SK-N-SH treated with all-trans-retinoic acid at 6 μM for 48 hours (cell line): ENCODE results near the gene MYOCOS.
A peak's percentile ranks its signal among the peaks of the same experiment; 100 is the strongest.
"Not testable (repeated sequence)": the region's sequence is repeated elsewhere in the genome, so short reads cannot be mapped to it uniquely, and the experiment has no call there.

Experiments
- ATAC-seq: fragments of 200-7000 bp; cut with Tn5 transposase; 3 replicates; pipeline ENCODE4 v1.9.1; 2020; ENCODE audit warnings: mild to moderate bottlenecking, moderate library complexity
- ARNTL ChIP-seq: fragments of 450-650 bp; formaldehyde crosslinking; IDR thresholded peaks from 2 replicates; pipeline ENCODE4 v1.5.0; 2020; ENCODE audit warnings: low read depth, mild to moderate bottlenecking, moderate library complexity, borderline replicate concordance
- CSDC2 ChIP-seq: fragments of 250-450 bp; sonication (Bioruptor Pico); IDR thresholded peaks from 2 replicates; pipeline ENCODE4 v1.5.0; 2020; ENCODE audit warnings: mild to moderate bottlenecking, moderate library complexity
- CSRNP3 ChIP-seq: fragments of 250-450 bp; sonication (Bioruptor Pico); IDR thresholded peaks from 2 replicates; pipeline ENCODE4 v1.5.1; 2021; ENCODE audit warnings: mild to moderate bottlenecking, moderate library complexity
- ESRRG ChIP-seq: fragments of 250-450 bp; sonication (Bioruptor Pico); IDR thresholded peaks from 2 replicates; pipeline ENCODE4 v1.6.1; 2021; ENCODE audit warnings: mild to moderate bottlenecking
- GLIS3 ChIP-seq: fragments of 250-450 bp; sonication (Bioruptor Pico); IDR thresholded peaks from 2 replicates; pipeline ENCODE4 v1.5.0; 2020; ENCODE audit warnings: mild to moderate bottlenecking, moderate library complexity
- ISL1 ChIP-seq: fragments of 250-450 bp; sonication (Bioruptor Pico); IDR thresholded peaks from 2 replicates; pipeline ENCODE4 v2.1.2; 2022; ENCODE audit warnings: mild to moderate bottlenecking, moderate library complexity
- OSR1 ChIP-seq: fragments of 250-450 bp; sonication (Bioruptor Pico); IDR thresholded peaks from 2 replicates; pipeline ENCODE4 v1.8.0; 2022; ENCODE audit warnings: moderate library complexity, mild to moderate bottlenecking, inconsistent platforms
- PATZ1 ChIP-seq: fragments of 250-450 bp; sonication (Bioruptor Pico); IDR thresholded peaks from 2 replicates; pipeline ENCODE4 v1.8.0; 2020; ENCODE audit warnings: mild to moderate bottlenecking, moderate library complexity, borderline replicate concordance
- POU6F1 ChIP-seq: fragments of 250-450 bp; sonication (Bioruptor Pico); IDR thresholded peaks from 2 replicates; pipeline ENCODE4 v1.8.0; 2021; ENCODE audit warnings: low read depth, mild to moderate bottlenecking, moderate library complexity, borderline replicate concordance
- RARB ChIP-seq: fragments of 250-450 bp; sonication (Bioruptor Pico); IDR thresholded peaks from 2 replicates; pipeline ENCODE4 v1.8.0; 2021; ENCODE audit warnings: mild to moderate bottlenecking, moderate library complexity
- SNAI2 ChIP-seq: fragments of 250-450 bp; sonication (Bioruptor Pico); IDR thresholded peaks from 2 replicates; pipeline ENCODE4 v1.5.0; 2020; ENCODE audit warnings: mild to moderate bottlenecking, moderate library complexity
- TCF4 ChIP-seq: fragments of 250-450 bp; sonication (Bioruptor Pico); IDR thresholded peaks from 2 replicates; pipeline ENCODE4 v1.8.0; 2021; ENCODE audit warnings: mild to moderate bottlenecking, moderate library complexity, borderline replicate concordance
- TOX ChIP-seq: fragments of 250-450 bp; sonication (Bioruptor Pico); IDR thresholded peaks from 2 replicates; pipeline ENCODE4 v1.8.0; 2021; ENCODE audit warnings: mild to moderate bottlenecking, moderate library complexity, borderline replicate concordance
- TSHZ2 ChIP-seq: fragments of 250-450 bp; sonication (Bioruptor Pico); IDR thresholded peaks from 2 replicates; pipeline ENCODE4 v1.5.0; 2020; ENCODE audit warnings: mild to moderate bottlenecking, moderate library complexity
- ZC3H10 ChIP-seq: fragments of 250-450 bp; sonication (Bioruptor Pico); IDR thresholded peaks from 2 replicates; pipeline ENCODE4 v1.5.1; 2021; ENCODE audit warnings: mild to moderate bottlenecking, moderate library complexity
- ZFP3 ChIP-seq: fragments of 250-450 bp; sonication (Bioruptor Pico); IDR thresholded peaks from 2 replicates; pipeline ENCODE4 v1.5.0; 2020; ENCODE audit warnings: mild to moderate bottlenecking, moderate library complexity
- ZNF565 ChIP-seq: fragments of 450-650 bp; formaldehyde crosslinking; conservative IDR thresholded peaks from 2 replicates; pipeline ENCODE4 v1.5.0; 2020; ENCODE audit warnings: low read depth, mild to moderate bottlenecking, moderate library complexity
- ZNF70 ChIP-seq: fragments of 450-650 bp; formaldehyde crosslinking; IDR thresholded peaks from 2 replicates; pipeline ENCODE4 v1.5.0; 2020; ENCODE audit warnings: mild to moderate bottlenecking, moderate library complexity

MYOCOS gene

GRCh38 chr1:171654201-171654941 is 32.3 kb downstream of the MYOCOS start:
- TF ChIP-seq SNAI2, result no peak
- no peak for TF ChIP-seq CSDC2
- TF ChIP-seq GLIS3 (CRISPR knock-in tag), result no peak
- TF ChIP-seq TCF4 (CRISPR knock-in tag), result no peak
- TF ChIP-seq ZNF70 (CRISPR knock-in tag), result no peak
- no peak for TF ChIP-seq ESRRG (CRISPR knock-in tag)
- no peak for TF ChIP-seq CSRNP3 (CRISPR knock-in tag)
- TF ChIP-seq OSR1 (CRISPR knock-in tag), result no peak
- no peak for TF ChIP-seq TSHZ2
- TF ChIP-seq ZNF565 (CRISPR knock-in tag), result no peak
- peak; percentile 41 for ATAC-seq

GRCh38 chr1:171654942-171655745 is 33.1 kb downstream of the MYOCOS start:
- TF ChIP-seq GLIS3 (CRISPR knock-in tag) (no peak), ZC3H10 (CRISPR knock-in tag) (no peak), SNAI2 (no peak), TCF4 (CRISPR knock-in tag) (no peak), ISL1 (CRISPR knock-in tag) (no peak), PATZ1 (no peak), ZNF70 (CRISPR knock-in tag) (no peak), ARNTL (no peak)
- peak; percentile 80 for ATAC-seq

GRCh38 chr1:171655746-171656116 is 33.7 kb downstream of the MYOCOS start:
- TF ChIP-seq RARB (CRISPR knock-in tag) (no peak), ZFP3 (CRISPR knock-in tag) (no peak), POU6F1 (CRISPR knock-in tag) (no peak), TOX (CRISPR knock-in tag) (no peak), TSHZ2 (no peak), ISL1 (CRISPR knock-in tag) (no peak), ARNTL (no peak)
- ATAC-seq, result no peak

GRCh38 chr1:171656206-171656605 is 34.2 kb downstream of the MYOCOS start:
- ATAC-seq, result not testable (repeated sequence)
